Tongue (tissue), 2 donors: ENCODE results near the gene SBSN. TPM values are rescaled to one million over a fixed set of nuclear protein-coding genes. Genes with fewer than 3 reads are reported as not detected.

Source experiments
- DNase-seq: peaks from one replicate; pipeline ENCODE4 v3.0.0-alpha.2; 2015
- total RNA-seq: library from RNA; depleted of rRNA; stranded (reverse); fragments of >200 nt; gene quantifications from one replicate; pipeline ENCODE4 v1.2.3, GENCODE V29; 2014

SBSN gene
- 15.6 TPM for total RNA-seq

- DNase-seq, result no peak
Observed at GRCh38 chr19:35528218-35529038, at the start of gene SBSN. SBSN (minus strand) TSS chr19:35528311; CDS start chr19:35528281, 30 bp downstream.

- DNase-seq, result peak; percentile 50
Observed at GRCh38 chr19:35571406-35571965, 43.4 kb upstream of the SBSN start.

DNA sequence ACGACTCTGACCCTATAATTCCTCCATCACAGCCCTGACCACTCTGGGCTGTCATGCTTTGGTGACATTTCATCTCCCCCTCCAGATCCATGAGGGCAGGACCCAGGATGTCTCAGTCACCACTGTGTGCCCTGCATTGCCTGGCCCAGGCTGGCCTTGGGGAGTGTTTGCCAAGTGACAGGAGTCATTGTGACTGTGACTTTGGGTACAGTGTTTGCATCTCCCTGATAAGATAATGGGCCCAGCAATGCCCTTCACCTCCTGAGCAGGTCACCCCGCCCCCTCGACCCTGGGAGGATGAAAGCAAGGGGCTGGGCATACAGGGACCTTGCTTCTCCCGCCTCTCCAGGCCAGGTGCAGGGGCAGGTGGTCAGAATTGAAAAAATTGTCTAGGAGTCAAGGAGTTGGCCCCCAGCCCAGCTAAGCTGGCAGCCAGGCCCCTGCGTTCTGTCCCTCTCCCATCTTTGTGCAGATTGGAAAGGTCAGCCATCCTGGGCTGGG is 41.2 kb upstream of the SBSN start:
- no peak for DNase-seq

GRCh38 chr19:35566738-35567137 is 38.6 kb upstream of the SBSN start:
- DNase-seq, result no peak

- no peak for DNase-seq
Observed at GRCh38 chr19:35565016-35565856, 37.1 kb upstream of the SBSN start.

DNA sequence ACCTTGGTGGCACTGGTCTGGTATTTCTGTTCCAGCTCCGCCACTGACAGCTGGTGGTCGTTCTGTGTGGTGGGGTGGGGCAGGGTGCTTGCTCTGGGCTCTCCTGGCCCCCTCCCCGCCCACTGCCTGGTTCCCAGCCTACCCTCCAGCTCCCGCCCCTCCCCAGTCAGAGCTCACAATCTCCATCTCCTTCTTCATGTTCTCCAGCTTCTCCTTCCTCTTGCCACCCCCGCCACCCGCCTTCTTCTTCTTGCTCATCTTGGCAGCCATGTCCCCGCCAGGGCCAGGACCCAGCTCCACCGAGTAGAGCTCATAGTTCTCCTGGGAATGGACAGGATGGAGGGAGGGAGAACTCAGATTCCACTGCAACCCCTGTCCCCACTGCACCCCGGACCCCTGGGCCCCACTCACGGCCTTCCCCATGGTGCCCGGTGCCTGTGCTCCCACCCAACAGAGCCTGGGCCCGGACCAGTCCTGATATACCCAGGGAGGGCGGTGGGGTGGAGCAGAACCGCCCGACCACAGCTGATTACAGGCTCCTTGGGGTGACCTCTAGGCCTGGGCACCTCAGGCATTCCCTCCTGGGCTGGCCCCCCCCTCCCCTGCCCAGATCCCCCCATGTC is 35.2 kb upstream of the SBSN start, which contains the start of gene ATP4A:
Gene ATP4A, minus strand, starts transcription at position 452 of the 623 bp plus-strand sequence. Its CDS starts 29 bp downstream, at position 423.
- DNase-seq, result no peak

GRCh38 chr19:35562776-35563175 is 34.7 kb upstream of the SBSN start:
- DNase-seq, result no peak

DNA sequence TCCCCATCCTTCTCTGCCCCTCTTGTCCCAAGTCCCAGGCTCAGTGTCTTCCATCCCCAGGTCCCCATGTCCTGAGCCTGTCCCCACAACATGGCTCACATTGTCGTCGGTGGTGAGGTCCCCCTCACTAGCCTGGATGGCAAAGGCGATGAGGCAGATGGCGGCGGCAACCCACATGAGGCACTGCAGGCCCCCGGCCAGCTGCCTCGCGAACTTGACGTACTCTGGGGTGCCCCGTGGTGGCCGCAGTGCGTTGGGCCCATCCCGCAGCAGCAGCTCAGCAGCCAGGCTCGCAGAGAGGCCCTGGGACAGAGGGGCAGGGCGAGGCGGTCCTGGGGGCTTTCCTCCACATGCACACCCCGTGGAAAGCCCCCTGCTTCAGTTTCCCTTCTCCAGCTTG is 34.2 kb upstream of the SBSN start:
- no peak for DNase-seq

DNA sequence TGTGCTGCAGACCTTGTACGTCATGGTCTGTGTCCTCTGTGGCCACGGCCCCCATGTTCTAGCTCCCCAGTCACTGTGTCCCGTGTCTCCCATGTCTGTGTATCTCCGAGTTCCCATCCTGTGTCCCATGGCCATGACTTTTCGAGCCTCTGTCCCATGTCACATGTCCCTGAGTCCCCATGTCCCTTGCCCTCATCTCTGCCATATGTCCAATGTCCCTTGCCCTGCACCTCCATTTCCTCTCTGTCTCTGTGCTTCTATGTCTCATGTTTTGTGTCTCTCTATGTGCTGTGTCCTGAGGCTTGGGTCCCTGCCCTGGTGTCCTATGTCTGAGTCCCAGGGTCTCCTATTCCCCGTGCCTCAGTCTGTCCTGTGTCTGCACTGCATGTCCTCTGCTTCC is 33.3 kb upstream of the SBSN start:
- no peak for DNase-seq

- no peak for DNase-seq
Observed at GRCh38 chr19:35560677-35561076, 32.6 kb upstream of the SBSN start.

DNA sequence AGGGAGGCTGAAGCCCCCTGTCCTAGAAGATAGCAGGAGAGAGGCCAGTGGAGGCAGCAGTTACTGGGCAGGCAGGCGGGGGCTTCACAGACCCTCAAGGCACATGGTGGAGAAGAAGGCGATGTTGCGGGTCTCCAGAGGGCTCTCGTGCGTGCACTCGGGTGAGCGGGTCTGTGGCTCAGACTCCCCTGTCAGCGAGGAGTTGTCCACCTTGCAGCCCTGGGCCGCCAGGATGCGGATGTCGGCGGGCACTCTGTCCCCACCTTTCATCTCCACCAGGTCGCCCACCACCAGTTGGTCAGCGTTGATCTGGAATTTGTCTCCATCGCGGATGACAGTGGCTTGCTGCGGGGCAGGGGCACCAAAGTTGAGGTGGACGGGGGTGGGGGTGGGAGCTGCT is 32.2 kb upstream of the SBSN start:
- no peak for DNase-seq

DNA sequence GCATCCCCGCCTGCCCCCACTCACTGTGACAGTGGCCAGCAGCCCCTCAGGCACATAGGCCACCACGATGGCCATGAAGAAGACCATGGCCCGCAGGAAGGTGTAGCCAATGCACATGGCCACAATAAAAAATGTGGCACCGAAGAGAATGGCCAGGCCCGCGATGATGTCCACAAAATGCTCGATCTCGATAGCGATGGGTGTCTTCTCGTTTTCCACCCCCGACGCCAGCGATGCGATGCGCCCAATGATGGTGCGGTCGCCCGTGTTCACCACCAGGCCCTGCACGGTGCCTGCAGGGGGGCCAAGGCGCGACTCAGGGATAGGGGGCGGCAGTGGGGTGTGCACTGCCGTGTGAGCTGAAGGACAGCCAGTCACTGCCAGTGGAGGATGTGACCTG is 31.7 kb upstream of the SBSN start:
- DNase-seq, result no peak

- no peak for DNase-seq
Observed at GRCh38 chr19:35559281-35559659, 31.2 kb upstream of the SBSN start.

- DNase-seq, result no peak
Observed at GRCh38 chr19:35558400-35559280, 30.5 kb upstream of the SBSN start.

DNA sequence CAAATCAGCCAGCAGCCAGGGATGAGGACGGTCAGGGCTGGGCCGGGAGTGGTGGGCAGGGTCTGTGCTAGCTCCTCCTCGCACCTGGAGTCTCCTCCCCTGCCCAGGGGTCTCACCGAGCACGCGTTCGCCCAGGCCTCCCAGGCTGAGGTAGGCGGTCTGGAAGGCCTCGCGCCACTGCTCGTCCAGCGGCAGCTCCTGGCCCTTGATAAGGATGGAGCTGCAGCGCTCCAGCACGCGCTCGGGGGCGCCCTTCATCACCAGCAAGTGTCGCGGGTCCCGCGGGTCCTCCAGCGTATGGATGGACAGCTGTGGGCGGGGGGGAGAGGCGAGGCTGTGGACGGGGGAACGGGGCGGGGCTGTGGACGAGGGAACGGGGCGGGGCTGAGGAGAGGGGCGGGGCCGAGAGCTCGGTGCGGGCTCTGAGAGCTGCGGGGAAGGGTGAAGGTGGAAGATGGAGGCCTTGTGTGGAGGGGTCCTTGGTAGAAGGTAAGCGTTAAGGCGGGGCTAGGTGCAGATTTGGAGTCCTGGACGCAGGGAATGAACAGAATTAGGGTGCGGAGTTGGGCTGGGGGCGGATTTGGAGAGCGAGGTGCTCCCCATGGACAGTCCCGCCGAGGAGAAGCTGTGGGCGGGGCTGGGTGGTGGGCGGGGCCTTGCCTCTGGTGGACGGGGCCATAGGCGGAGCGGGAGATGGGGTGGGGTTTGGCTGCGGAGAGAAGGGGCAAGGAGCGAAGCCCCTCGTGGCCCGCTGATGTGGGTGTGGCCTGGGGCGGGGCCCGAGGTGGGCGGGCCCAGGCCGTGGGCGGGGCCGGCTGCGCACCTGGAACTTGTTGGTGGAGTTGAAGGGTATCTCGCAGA is 29.7 kb upstream of the SBSN start:
- DNase-seq, result peak; percentile 70

DNA sequence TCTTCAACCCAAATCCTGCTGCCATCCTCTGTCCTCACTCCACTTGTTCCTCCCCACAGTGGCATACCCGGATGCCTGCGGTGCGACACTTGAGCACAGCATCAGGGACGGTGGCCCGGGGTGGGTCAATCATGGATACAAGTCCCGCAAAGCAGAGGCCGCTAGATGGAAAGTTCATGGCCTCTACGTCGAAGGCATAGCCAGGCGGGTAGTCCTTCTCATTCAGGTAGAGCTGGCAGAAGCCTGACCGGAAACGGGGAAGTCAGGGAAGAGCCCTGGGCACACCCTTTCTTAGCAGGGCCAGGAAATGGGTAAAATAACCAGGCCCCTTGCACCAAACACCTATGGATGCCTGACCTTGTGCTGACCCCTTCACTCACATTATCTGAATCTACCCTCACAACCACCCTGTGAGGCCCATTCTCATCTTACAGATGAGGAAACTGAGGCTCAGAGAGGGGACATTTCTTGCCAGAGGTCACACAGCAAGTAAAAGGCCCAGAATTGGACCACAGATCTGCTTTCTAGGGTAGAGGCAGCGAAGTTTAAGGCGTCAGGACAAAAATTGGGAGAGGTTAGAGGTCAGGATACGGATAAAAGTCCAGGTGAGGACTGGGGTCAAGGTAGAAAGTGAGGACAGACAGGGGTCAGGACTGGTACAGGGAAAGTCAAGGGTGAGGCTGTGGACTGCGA is 28.9 kb upstream of the SBSN start:
- no peak for DNase-seq

DNA sequence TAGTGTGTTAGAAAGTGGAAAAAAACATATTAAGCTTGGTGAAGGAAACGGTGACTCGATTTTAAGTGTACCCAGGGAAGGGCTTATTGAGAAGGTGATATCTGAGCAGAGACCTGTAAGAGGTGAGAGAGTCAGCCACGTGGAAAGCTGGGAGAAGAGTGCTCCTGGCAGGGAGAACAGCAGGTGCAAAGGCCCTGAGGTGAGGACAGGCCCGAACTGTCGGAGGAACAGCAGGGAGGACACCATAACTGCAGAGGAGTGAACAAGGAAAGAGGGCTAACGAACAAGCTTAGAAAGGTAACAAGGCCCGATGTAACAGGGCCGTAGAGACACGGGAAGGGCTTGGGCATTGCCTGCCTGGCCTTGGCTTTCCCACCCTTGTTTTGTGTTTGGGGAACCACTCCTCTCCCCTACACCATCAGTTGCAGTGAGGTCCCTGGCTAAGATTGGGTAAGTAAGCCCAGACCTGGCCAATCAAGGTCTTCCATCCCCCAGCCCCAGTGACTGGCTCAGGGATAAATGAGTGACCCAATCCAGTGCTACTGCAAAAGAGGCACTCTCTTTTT is 28.0 kb upstream of the SBSN start:
- no peak for DNase-seq

DNA sequence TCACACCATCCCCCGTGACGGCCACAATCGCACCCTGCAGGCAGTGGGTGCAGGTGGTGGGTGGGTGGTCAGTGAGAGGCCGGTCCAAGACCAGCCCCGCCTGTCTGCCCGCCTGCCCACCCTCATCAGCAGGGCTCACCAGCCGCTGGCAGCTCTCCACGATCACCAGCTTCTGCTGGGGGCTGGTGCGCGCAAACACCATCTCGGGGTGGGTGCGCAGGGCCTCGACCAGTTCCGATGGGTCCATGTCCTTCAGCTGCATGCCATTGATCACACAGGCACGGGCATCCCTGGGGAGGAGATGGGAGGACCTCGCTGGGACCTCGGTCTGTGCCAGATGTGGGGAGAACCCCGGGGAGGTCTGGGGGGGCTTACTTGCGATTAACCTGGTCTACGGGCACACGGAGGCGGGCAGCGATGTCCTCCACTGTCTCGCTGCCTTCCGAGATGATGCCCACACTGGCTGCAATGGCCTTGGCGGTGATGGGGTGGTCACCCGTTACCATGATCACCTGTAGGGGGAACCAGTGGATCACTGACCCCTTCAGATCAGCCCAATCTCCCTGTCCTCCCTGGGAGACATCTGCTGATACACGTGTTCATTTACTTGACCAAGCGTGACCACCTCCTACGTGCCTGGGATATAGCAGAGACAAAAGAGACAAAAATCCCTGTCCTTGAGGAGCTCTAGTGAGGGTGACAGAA is 27.3 kb upstream of the SBSN start:
- no peak for DNase-seq

DNA sequence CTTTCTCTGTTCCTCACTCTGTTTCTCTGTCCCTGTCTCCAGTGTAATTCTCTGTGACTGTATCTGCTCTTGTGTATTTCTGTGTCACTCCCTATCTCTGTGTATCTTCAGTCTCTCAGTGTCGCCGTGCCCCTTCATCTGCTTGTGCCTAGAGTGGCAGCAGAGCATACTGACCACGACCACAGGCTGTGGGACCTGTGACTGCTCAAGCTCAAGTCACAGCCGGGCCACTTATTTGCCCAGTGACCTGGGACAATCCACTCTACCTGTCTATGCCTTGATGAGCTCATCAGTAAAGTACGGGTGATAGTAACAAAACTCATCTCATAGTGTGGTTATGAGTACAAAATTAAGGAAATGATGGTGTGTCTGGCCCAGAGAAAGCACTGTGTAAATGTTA is 26.0 kb upstream of the SBSN start:
- no peak for DNase-seq
